ENCODE results near the gene ZNF574.

Gene ZNF574

GRCh38 chr19:42048992-42049391, 27.0 kb upstream of the ZNF574 start:
- Mint-ChIP-seq H3K27ac (no peak overlapping the region), H3K9me3 (no peaks in the 10 kb centered on the region), H3K4me3 (peak overlapping the region; percentile 46), H3K4me1 (ENCODE audit: low read depth) (peaks cover 20% of the 10 kb centered on the region), H3K27me3 (no peaks in the 10 kb centered on the region), H3K36me3 (ENCODE audit: low read depth) (no peaks in the 10 kb centered on the region)

- H3K4me3 Mint-ChIP-seq: no peak overlapping the region
- H3K4me1 Mint-ChIP-seq (ENCODE audit: low read depth): peaks cover 20% of the 10 kb centered on the region
- H3K27ac Mint-ChIP-seq: peak overlapping the region; percentile 18
- H3K36me3 Mint-ChIP-seq (ENCODE audit: low read depth): no peaks in the 10 kb centered on the region
- no peaks in the 10 kb centered on the region for H3K27me3 Mint-ChIP-seq
- no peaks in the 10 kb centered on the region for H3K9me3 Mint-ChIP-seq
Measured at GRCh38 chr19:42051166-42052115, 24.5 kb upstream of the ZNF574 start.

GRCh38 chr19:42052241-42052863, 23.6 kb upstream of the ZNF574 start:
- Mint-ChIP-seq H3K4me1 (ENCODE audit: low read depth) (peaks cover 20% of the 10 kb centered on the region), H3K36me3 (ENCODE audit: low read depth) (no peaks in the 10 kb centered on the region), H3K9me3 (no peaks in the 10 kb centered on the region), H3K27ac (no peak overlapping the region), H3K4me3 (no peak overlapping the region), H3K27me3 (no peaks in the 10 kb centered on the region)

- Mint-ChIP-seq H3K27me3 (no peaks in the 10 kb centered on the region), H3K4me1 (ENCODE audit: low read depth) (peaks cover 20% of the 10 kb centered on the region), H3K4me3 (no peak overlapping the region), H3K9me3 (no peaks in the 10 kb centered on the region), H3K27ac (no peak overlapping the region), H3K36me3 (ENCODE audit: low read depth) (no peaks in the 10 kb centered on the region)
Measured at GRCh38 chr19:42053037-42053935, 22.7 kb upstream of the ZNF574 start.

- Mint-ChIP-seq H3K27ac (no peak overlapping the region), H3K27me3 (no peaks in the 10 kb centered on the region), H3K9me3 (no peaks in the 10 kb centered on the region), H3K36me3 (ENCODE audit: low read depth) (no peaks in the 10 kb centered on the region), H3K4me1 (ENCODE audit: low read depth) (peaks cover 15% of the 10 kb centered on the region), H3K4me3 (no peak overlapping the region)
Measured at GRCh38 chr19:42054205-42054604, 21.8 kb upstream of the ZNF574 start.

GRCh38 chr19:42057846-42058245, 18.1 kb upstream of the ZNF574 start:
- H3K36me3 Mint-ChIP-seq (ENCODE audit: low read depth): no peaks in the 10 kb centered on the region
- H3K4me3 Mint-ChIP-seq: no peak overlapping the region
- H3K27ac Mint-ChIP-seq: no peak overlapping the region
- H3K9me3 Mint-ChIP-seq: no peaks in the 10 kb centered on the region
- no peaks in the 10 kb centered on the region for H3K27me3 Mint-ChIP-seq
- no peaks in the 10 kb centered on the region for H3K4me1 Mint-ChIP-seq (ENCODE audit: low read depth)

- Mint-ChIP-seq H3K9me3 (no peaks in the 10 kb centered on the region), H3K27me3 (no peaks in the 10 kb centered on the region), H3K36me3 (ENCODE audit: low read depth) (no peaks in the 10 kb centered on the region), H3K4me3 (no peak overlapping the region), H3K27ac (no peak overlapping the region), H3K4me1 (ENCODE audit: low read depth) (no peaks in the 10 kb centered on the region)
Measured at GRCh38 chr19:42059196-42059595, 16.8 kb upstream of the ZNF574 start.

GRCh38 chr19:42060117-42060516, 15.8 kb upstream of the ZNF574 start:
- Mint-ChIP-seq H3K27ac (no peak overlapping the region), H3K9me3 (no peaks in the 10 kb centered on the region), H3K36me3 (ENCODE audit: low read depth) (no peaks in the 10 kb centered on the region), H3K27me3 (no peaks in the 10 kb centered on the region), H3K4me3 (no peak overlapping the region), H3K4me1 (ENCODE audit: low read depth) (no peaks in the 10 kb centered on the region)

GRCh38 chr19:42062381-42062780, 13.6 kb upstream of the ZNF574 start:
- Mint-ChIP-seq H3K4me3 (no peak overlapping the region), H3K9me3 (no peaks in the 10 kb centered on the region), H3K36me3 (ENCODE audit: low read depth) (no peaks in the 10 kb centered on the region), H3K27me3 (no peaks in the 10 kb centered on the region), H3K27ac (no peak overlapping the region), H3K4me1 (ENCODE audit: low read depth) (no peaks in the 10 kb centered on the region)

- Mint-ChIP-seq H3K36me3 (ENCODE audit: low read depth) (no peaks in the 10 kb centered on the region), H3K27ac (no peak overlapping the region), H3K27me3 (no peaks in the 10 kb centered on the region), H3K4me1 (ENCODE audit: low read depth) (no peaks in the 10 kb centered on the region), H3K4me3 (no peak overlapping the region), H3K9me3 (no peaks in the 10 kb centered on the region)
Measured at GRCh38 chr19:42064432-42064831, 11.5 kb upstream of the ZNF574 start.

GRCh38 chr19:42065051-42065450, 10.9 kb upstream of the ZNF574 start:
- Mint-ChIP-seq H3K4me3 (no peak overlapping the region), H3K27me3 (no peaks in the 10 kb centered on the region), H3K36me3 (ENCODE audit: low read depth) (no peaks in the 10 kb centered on the region), H3K4me1 (ENCODE audit: low read depth) (no peaks in the 10 kb centered on the region), H3K9me3 (no peaks in the 10 kb centered on the region), H3K27ac (no peak overlapping the region)

- Mint-ChIP-seq H3K9me3 (no peaks in the 10 kb centered on the region), H3K4me1 (ENCODE audit: low read depth) (no peaks in the 10 kb centered on the region), H3K27ac (no peak overlapping the region), H3K27me3 (no peaks in the 10 kb centered on the region), H3K4me3 (no peak overlapping the region), H3K36me3 (ENCODE audit: low read depth) (no peaks in the 10 kb centered on the region)
Measured at GRCh38 chr19:42065511-42065910, 10.5 kb upstream of the ZNF574 start.

- Mint-ChIP-seq H3K4me1 (ENCODE audit: low read depth) (no peaks in the 10 kb centered on the region), H3K27me3 (no peaks in the 10 kb centered on the region), H3K27ac (no peak overlapping the region), H3K4me3 (no peak overlapping the region), H3K36me3 (ENCODE audit: low read depth) (no peaks in the 10 kb centered on the region), H3K9me3 (no peaks in the 10 kb centered on the region)
Measured at GRCh38 chr19:42066075-42066754, 9.8 kb upstream of the ZNF574 start.

GRCh38 chr19:42067315-42067888, 8.6 kb upstream of the ZNF574 start:
- H3K27ac Mint-ChIP-seq: no peak overlapping the region
- H3K36me3 Mint-ChIP-seq (ENCODE audit: low read depth): no peaks in the 10 kb centered on the region
- no peaks in the 10 kb centered on the region for H3K9me3 Mint-ChIP-seq
- H3K4me3 Mint-ChIP-seq: no peak overlapping the region
- peaks cover 4% of the 10 kb centered on the region for H3K27me3 Mint-ChIP-seq
- H3K4me1 Mint-ChIP-seq (ENCODE audit: low read depth): no peaks in the 10 kb centered on the region

Measured in stimulated activated naive CD8-positive, alpha-beta T cell treated with anti-CD3 and anti-CD28 coated beads, Interleukin-15, Interleukin-2, amounts not matched to agents 100 ng/mL and 50 ng/mL, for 24 hours (primary cell).